GM18868 (cell line): Measurements from ENCODE around the gene PARD3.
"Not testable (repeated sequence)": the region's sequence is repeated elsewhere in the genome, so short reads cannot be mapped to it uniquely, and the experiment has no call there.

ENCODE experiments used
- ATAC-seq: cut with Tn5 transposase; IDR thresholded peaks from one replicate; pipeline ENCODE4 v1.9.1; 2021; ENCODE audit warnings: mild to moderate bottlenecking, moderate library complexity; ENCODE audit not compliant: unreplicated experiment

The PARD3 gene

GRCh38 chr10:34658934-34659333, 156.2 kb downstream of the PARD3 start:
- no peak for ATAC-seq

GRCh38 chr10:34656661-34657060, 158.4 kb downstream of the PARD3 start:
- no peak for ATAC-seq

- ATAC-seq = peak; percentile 74
Observed at GRCh38 chr10:34655286-34656170, 159.6 kb downstream of the PARD3 start.

GRCh38 chr10:34654211-34654610, 160.9 kb downstream of the PARD3 start:
- ATAC-seq = no peak

GRCh38 chr10:34653530-34653929, 161.6 kb downstream of the PARD3 start:
- ATAC-seq = no peak

GRCh38 chr10:34651416-34652195, 163.5 kb downstream of the PARD3 start:
- ATAC-seq = no peak

- peak; percentile 68 for ATAC-seq
Observed at GRCh38 chr10:34650156-34650555, 164.9 kb downstream of the PARD3 start.

GRCh38 chr10:34649385-34649784, 165.7 kb downstream of the PARD3 start:
- no peak for ATAC-seq

- ATAC-seq = peak; percentile 59
Observed at GRCh38 chr10:34648919-34649318, 166.2 kb downstream of the PARD3 start.

GRCh38 chr10:34647875-34648865, 166.9 kb downstream of the PARD3 start:
- no peak for ATAC-seq

GRCh38 chr10:34647160-34647559, 167.9 kb downstream of the PARD3 start:
- no peak for ATAC-seq

GRCh38 chr10:34646331-34646730, 168.8 kb downstream of the PARD3 start:
- ATAC-seq = no peak

GRCh38 chr10:34644815-34645214, 170.3 kb downstream of the PARD3 start:
- not testable (repeated sequence) for ATAC-seq

GRCh38 chr10:34644224-34644623, 170.9 kb downstream of the PARD3 start:
- ATAC-seq = no peak

- no peak for ATAC-seq
Observed at GRCh38 chr10:34643620-34644019, 171.5 kb downstream of the PARD3 start.

- no peak for ATAC-seq
Observed at GRCh38 chr10:34641913-34642558, 173.1 kb downstream of the PARD3 start.

- ATAC-seq = no peak
Observed at GRCh38 chr10:34641147-34641912, 173.8 kb downstream of the PARD3 start.

- ATAC-seq = peak; percentile 39
Observed at GRCh38 chr10:34638406-34639054, 176.6 kb downstream of the PARD3 start.

- peak; percentile 90 for ATAC-seq
Observed at GRCh38 chr10:34637418-34637911, 177.6 kb downstream of the PARD3 start.
